Measurements from ENCODE around the gene USP13.
"Not testable (repeated sequence)": the region's sequence is repeated elsewhere in the genome, so short reads cannot be mapped to it uniquely, and the experiment has no call there.

Gene USP13

DNA sequence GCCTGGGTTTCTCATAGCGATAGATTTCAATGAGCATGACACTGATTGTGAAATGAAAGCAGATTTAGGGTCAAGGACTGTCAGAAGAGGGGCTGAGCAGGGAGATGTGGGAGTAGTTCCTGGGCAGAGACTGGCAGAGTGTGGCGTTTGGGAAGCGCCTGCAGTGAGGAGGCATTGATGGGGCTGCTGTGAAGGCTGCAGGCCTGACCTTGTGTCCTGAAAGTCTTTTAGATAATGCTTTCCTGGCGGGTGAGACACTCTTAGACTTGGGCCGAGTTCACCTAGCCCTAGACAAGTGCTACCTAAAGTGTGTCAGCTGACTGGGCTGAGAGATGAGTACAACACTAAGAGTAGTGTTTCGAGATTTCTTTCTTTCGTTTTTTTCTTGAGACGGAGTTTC is 20.7 kb downstream of the USP13 start:
- TF ChIP-seq, protein P1, sequence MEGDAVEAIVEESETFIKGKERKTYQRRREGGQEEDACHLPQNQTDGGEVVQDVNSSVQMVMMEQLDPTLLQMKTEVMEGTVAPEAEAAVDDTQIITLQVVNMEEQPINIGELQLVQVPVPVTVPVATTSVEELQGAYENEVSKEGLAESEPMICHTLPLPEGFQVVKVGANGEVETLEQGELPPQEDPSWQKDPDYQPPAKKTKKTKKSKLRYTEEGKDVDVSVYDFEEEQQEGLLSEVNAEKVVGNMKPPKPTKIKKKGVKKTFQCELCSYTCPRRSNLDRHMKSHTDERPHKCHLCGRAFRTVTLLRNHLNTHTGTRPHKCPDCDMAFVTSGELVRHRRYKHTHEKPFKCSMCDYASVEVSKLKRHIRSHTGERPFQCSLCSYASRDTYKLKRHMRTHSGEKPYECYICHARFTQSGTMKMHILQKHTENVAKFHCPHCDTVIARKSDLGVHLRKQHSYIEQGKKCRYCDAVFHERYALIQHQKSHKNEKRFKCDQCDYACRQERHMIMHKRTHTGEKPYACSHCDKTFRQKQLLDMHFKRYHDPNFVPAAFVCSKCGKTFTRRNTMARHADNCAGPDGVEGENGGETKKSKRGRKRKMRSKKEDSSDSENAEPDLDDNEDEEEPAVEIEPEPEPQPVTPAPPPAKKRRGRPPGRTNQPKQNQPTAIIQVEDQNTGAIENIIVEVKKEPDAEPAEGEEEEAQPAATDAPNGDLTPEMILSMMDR (IDR thresholded peaks at IDR 0.05; ENCODE audit: borderline replicate concordance, control extremely low read depth, extremely low read depth, insufficient read depth, missing control alignments) = no peak
- DNase-seq (ENCODE audit: low spot score) = no peak
- in situ Hi-C loops (cut with MboI; ENCODE audit: low sequenced_read_pairs, unreplicated experiment) = no loop called here

DNA sequence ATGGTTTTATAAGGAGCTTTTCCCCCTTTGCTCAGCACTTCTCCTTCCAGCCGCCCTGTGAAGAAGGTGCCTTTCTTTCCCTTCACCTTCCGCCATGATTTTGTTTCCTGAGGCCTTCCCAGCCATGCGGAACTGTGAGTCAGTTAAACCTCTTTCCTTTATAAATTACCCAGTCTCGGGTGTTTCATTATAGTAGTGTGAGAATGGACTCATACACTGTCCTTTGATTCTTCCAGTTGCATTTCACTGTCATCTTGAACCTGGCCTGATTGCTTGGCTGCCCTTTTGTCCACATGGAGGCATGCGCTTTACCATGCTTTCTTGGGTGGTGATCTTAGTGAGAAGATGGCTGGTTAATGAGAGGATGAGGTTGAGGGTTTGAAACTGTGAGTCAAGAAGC is 23.2 kb downstream of the USP13 start:
- DNase-seq (ENCODE audit: low spot score) = no peak
- TF ChIP-seq, protein P1 (IDR thresholded peaks at IDR 0.05; ENCODE audit: borderline replicate concordance, control extremely low read depth, extremely low read depth, insufficient read depth, missing control alignments) = no peak
- in situ Hi-C loops (cut with MboI; ENCODE audit: low sequenced_read_pairs, unreplicated experiment) = no loop called here

GRCh38 chr3:179677884-179678283 is 25.0 kb downstream of the USP13 start:
- TF ChIP-seq, protein P1 (IDR thresholded peaks at IDR 0.05; ENCODE audit: borderline replicate concordance, control extremely low read depth, extremely low read depth, insufficient read depth, missing control alignments) = no peak
- DNase-seq (ENCODE audit: low spot score) = no peak
- in situ Hi-C loops (cut with MboI; ENCODE audit: low sequenced_read_pairs, unreplicated experiment) = no loop called here

DNA sequence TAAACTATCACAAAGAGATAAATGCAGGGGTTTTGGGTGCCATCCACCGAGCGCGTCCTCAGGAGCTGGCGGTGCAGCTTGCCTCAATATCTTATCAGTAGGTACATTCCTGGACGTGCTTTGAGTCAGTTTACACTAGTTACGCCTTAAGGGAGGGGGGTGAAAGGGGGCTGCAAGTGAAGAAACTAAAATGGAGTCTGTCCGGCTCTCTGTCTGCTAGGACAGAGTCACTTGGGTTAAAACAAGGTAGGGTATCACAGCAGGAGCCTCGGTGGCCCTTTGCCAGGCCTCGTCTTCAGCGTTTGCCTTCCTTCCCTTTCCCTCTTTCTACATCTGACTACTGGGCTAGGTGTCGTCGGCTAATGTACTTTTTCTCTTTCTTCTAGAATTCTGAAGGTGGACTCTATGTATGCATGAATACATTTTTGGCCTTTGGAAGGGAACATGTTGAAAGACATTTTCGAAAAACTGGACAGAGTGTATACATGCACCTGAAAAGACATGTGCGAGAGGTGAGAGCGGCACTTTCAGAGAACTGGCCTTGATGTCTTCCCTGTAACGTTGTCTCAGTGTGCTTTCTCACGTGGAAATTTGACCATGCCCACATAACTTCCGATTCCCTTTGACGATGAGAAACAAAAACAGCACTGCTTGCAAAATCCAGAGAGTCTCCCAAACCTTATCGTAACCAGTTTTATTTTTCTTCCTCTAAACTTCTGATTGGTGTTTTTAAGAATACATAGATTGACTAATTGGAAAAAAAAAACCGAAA is 28.8 kb downstream of the USP13 start:
- TF ChIP-seq, protein P1 (IDR thresholded peaks at IDR 0.05; ENCODE audit: borderline replicate concordance, control extremely low read depth, extremely low read depth, insufficient read depth, missing control alignments) = no peak
- in situ Hi-C loops (cut with MboI; ENCODE audit: low sequenced_read_pairs, unreplicated experiment) = no loop called here
- no peak for DNase-seq (ENCODE audit: low spot score)

DNA sequence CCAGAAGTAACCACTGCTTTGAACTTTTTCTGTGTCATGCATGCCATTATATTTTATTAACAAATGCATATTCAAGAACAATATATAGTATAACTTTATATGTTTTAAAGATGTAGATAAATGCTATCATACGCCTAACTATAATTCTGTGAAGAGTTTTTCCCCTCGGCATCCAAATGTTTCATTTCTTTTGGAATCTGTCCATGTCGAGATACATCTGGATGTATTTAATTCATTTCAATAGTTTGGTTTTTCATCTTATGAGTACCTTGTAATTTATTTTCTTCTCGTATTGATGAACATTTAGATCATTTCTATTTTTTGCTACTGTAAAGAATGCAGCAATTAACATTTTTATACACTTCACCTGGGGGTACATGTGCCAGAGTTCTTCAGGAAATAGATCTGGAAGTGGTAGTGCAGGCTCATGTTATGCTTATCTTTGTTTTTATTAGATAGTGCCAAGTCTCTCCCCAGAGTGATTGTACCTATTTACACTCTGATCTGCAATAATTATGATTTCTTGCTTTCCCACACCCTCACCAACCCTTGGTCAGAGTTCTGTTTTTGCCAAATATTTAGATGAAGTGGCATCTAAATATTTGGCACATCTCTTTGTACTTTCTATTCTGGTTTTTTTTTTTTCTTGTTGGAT is 29.7 kb downstream of the USP13 start:
- DNase-seq (ENCODE audit: low spot score) = no peak
- in situ Hi-C loops (cut with MboI; ENCODE audit: low sequenced_read_pairs, unreplicated experiment) = no loop called here
- TF ChIP-seq, protein P1 (IDR thresholded peaks at IDR 0.05; ENCODE audit: borderline replicate concordance, control extremely low read depth, extremely low read depth, insufficient read depth, missing control alignments) = no peak

DNA sequence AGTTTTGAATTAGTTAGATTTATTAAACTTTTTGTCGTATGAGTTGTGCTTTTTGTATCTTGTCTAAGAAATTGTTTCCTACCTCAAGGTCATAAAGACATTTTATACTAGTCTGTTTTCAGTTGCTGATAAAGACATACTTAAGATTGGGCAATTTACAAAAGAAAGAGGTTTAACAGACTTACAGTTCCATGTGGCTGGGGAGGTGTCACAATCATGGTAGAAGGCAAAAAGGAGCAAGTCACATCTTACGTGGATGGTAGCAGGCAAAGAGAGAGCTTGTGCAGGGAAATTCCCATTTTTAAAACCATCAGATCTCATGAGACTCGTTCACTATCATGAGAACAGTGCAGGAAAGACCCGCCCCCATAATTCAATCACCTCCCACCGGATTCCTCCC is 30.4 kb downstream of the USP13 start:
- DNase-seq (ENCODE audit: low spot score); in situ Hi-C loops (cut with MboI; ENCODE audit: low sequenced_read_pairs, unreplicated experiment): not testable (repeated sequence)

- TF ChIP-seq, protein P1 (IDR thresholded peaks at IDR 0.05; ENCODE audit: borderline replicate concordance, control extremely low read depth, extremely low read depth, insufficient read depth, missing control alignments) = no peak
- in situ Hi-C loops (cut with MboI; ENCODE audit: low sequenced_read_pairs, unreplicated experiment) = no loop called here
- DNase-seq (ENCODE audit: low spot score) = no peak
These were observed 35.2 kb downstream of the USP13 start for GRCh38 chr3:179687967-179688535.
